ENCODE data around the gene SEZ6L2.

SEZ6L2 gene

DNA sequence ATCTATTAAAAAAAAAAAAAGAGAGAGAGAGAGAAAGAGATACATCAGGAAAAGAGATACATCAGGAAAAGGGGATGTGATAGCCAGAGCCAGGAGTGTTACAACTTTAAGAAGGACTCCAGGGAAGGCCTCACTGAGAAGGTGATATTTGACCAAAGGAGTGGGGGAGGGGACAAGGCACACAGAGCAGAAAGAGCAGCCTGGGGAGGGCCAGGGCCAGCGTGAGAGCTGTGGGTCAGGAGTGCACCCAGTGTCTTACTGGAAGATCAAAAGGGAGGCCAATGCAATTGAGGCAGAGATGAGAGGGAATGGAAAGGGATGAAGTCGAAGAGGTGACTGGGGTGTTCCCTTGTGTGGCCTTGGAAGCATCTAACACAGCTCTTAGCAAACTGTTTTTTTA lies 8.6 kb upstream of the SEZ6L2 start:
- Histone ChIP-seq H3K4me2 (0 out of 22 replicates have a peak overlapping the region, but pooled peaks of 1 of the 11 experiments have one; percentile 82), H3K9me3 (replicated peaks in 1 of 11) (no peaks in the 10 kb centered on the region), H3K9ac (no peak overlapping the region), H3K27me3 (no peaks in the 10 kb centered on the region), H3K4me3 (no peak overlapping the region), H3K36me3 (peaks cover 0 to 36% (median 13%) of the 10 kb centered on the region in 11 experiments; a peak in 15 of 22 replicates), H3K4me1 (peaks cover 16 to 45% (median 31%) of the 10 kb centered on the region in 10 experiments), H4K20me1 (peaks cover 0 to 18% (median 0%) of the 10 kb centered on the region in 11 experiments; a peak in 6 of 22 replicates), H3K27ac (peak overlapping the region in 2 of 11 experiments; percentile 19 to 32; a peak in 4 of 22 replicates)
- TF ChIP-seq Cebpa-rat (IDR thresholded peaks at IDR 0.05), result no peak

- no peak for TF ChIP-seq Cebpa-rat (IDR thresholded peaks at IDR 0.05)
- no peaks in the 10 kb centered on the region for H3K27me3 ChIP-seq
- H3K4me2 ChIP-seq, result no peak overlapping the region
- no peak overlapping the region for H3K4me3 ChIP-seq
- peaks cover 0 to 13% (median under 1%) of the 10 kb centered on the region in 11 experiments; a peak in 8 of 22 replicates for H4K20me1 ChIP-seq
- peaks cover 0 to 28% (median 11%) of the 10 kb centered on the region in 11 experiments; a peak in 14 of 22 replicates for H3K36me3 ChIP-seq
- no peak overlapping the region for H3K27ac ChIP-seq
- no peaks in the 10 kb centered on the region for H3K9me3 ChIP-seq (replicated peaks in 1 of 11)
- peaks cover 16 to 52% (median 35%) of the 10 kb centered on the region in 10 experiments for H3K4me1 ChIP-seq
- no peak overlapping the region for H3K9ac ChIP-seq
Measured at GRCh38 chr16:29906520-29907244, 7.3 kb upstream of the SEZ6L2 start.

GRCh38 chr16:29905668-29906067 lies 6.3 kb upstream of the SEZ6L2 start:
- Histone ChIP-seq H3K27ac (no peak overlapping the region), H3K4me2 (no peak overlapping the region), H3K4me3 (no peak overlapping the region), H3K27me3 (peaks cover 0 to 8% (median 0%) of the 10 kb centered on the region in 11 experiments; a peak in 4 of 22 replicates), H3K9ac (no peak overlapping the region), H4K20me1 (peaks cover 0 to 23% (median 3%) of the 10 kb centered on the region in 11 experiments; a peak in 8 of 22 replicates), H3K9me3 (replicated peaks in 1 of 11) (no peaks in the 10 kb centered on the region), H3K36me3 (peaks cover 0 to 21% (median 8%) of the 10 kb centered on the region in 11 experiments; a peak in 11 of 22 replicates), H3K4me1 (peaks cover 16 to 60% (median 42%) of the 10 kb centered on the region in 10 experiments)
- TF ChIP-seq Cebpa-rat (IDR thresholded peaks at IDR 0.05), result no peak

- Histone ChIP-seq H3K27ac (no peak overlapping the region), H3K4me3 (no peak overlapping the region)
- TF ChIP-seq Cebpa-rat (IDR thresholded peaks at IDR 0.05), result no peak
Measured at GRCh38 chr16:29904947-29905346, 5.6 kb upstream of the SEZ6L2 start.

DNA sequence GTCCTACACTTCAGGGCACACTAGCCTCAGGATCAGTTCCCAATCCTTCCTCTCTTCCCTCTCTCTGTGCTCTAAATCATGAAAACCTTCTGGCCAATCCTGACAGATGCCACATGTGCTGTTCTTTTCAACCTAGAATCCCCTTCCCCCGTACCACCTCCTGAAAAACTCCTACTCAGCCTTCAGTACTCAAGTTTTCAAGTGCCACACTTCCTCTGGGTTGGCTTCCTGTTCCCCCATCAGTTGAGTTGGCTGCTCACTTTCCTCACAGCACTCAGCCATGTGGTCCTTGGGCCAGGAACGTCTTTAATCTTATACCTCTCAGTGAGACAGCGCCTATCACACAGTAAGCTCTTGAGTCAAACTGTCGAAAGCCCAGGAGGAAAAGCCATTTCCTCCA lies 4.2 kb upstream of the SEZ6L2 start:
- Histone ChIP-seq H3K36me3 (peaks cover 0 to 17% (median 8%) of the 10 kb centered on the region in 11 experiments; a peak in 9 of 22 replicates), H3K9me3 (replicated peaks in 1 of 11) (no peaks in the 10 kb centered on the region), H3K27ac (no peak overlapping the region), H3K27me3 (peaks cover 13 to 24% (median 14%) of the 10 kb centered on the region in 11 experiments), H3K4me1 (peaks cover 7 to 44% (median 30%) of the 10 kb centered on the region in 10 experiments; a peak in 18 of 20 replicates), H4K20me1 (peaks cover 0 to 26% (median 7%) of the 10 kb centered on the region in 11 experiments; a peak in 9 of 22 replicates), H3K9ac (no peak overlapping the region), H3K4me3 (no peak overlapping the region), H3K4me2 (peak overlapping the region; percentile 20 to 68 (median 41); a peak in 21 of 22 replicates)
- no peak for TF ChIP-seq Cebpa-rat (IDR thresholded peaks at IDR 0.05)

More at GRCh38 chr16:29904947-29905346, 5.6 kb upstream of the SEZ6L2 start:
- peaks cover 0 to 10% (median under 1%) of the 10 kb centered on the region in 11 experiments; a peak in 10 of 22 replicates for H3K27me3 ChIP-seq
- H3K4me2 ChIP-seq, result no peak overlapping the region
- H3K4me1 ChIP-seq, result peaks cover 16 to 54% (median 40%) of the 10 kb centered on the region in 10 experiments
- peaks cover 0 to 17% (median 8%) of the 10 kb centered on the region in 11 experiments; a peak in 9 of 22 replicates for H3K36me3 ChIP-seq
- no peak overlapping the region for H3K9ac ChIP-seq
- peaks cover 0 to 23% (median 3%) of the 10 kb centered on the region in 11 experiments; a peak in 8 of 22 replicates for H4K20me1 ChIP-seq
- no peaks in the 10 kb centered on the region for H3K9me3 ChIP-seq (replicated peaks in 1 of 11)

- peaks cover 0 to 33% (median 7%) of the 10 kb centered on the region in 11 experiments; a peak in 9 of 22 replicates for H4K20me1 ChIP-seq
- no peak overlapping the region for H3K27ac ChIP-seq
- H3K27me3 ChIP-seq, result peaks cover 27 to 42% (median 34%) of the 10 kb centered on the region in 11 experiments
- peak overlapping the region in 9 of 11 experiments; percentile 15 to 99 (median 95); a peak in 15 of 22 replicates for H3K4me2 ChIP-seq
- no peaks in the 10 kb centered on the region for H3K9me3 ChIP-seq (replicated peaks in 1 of 11)
- H3K4me3 ChIP-seq, result peak overlapping the region in 2 of 10 experiments; percentile 67 to 69; a peak in 2 of 20 replicates
- H3K4me1 ChIP-seq, result peaks cover 7 to 37% (median 29%) of the 10 kb centered on the region in 10 experiments; a peak in 18 of 20 replicates
- H3K36me3 ChIP-seq, result peaks cover 0 to 6% (median 1%) of the 10 kb centered on the region in 11 experiments; a peak in 5 of 22 replicates
- no peak overlapping the region; a peak in 2 of 22 replicates for H3K9ac ChIP-seq
- TF ChIP-seq Cebpa-rat (IDR thresholded peaks at IDR 0.05), result no peak
Measured at GRCh38 chr16:29901607-29901945, 2.2 kb upstream of the SEZ6L2 start.

GRCh38 chr16:29900888-29901606 lies 1.7 kb upstream of the SEZ6L2 start:
- Histone ChIP-seq H3K4me3 (peak overlapping the region; percentile 55 to 76 (median 66)), H3K4me2 (peak overlapping the region; percentile 85 to 99 (median 95)), H3K36me3 (peaks cover 0 to under 1% (median 0%) of the 10 kb centered on the region in 11 experiments; a peak in 1 of 22 replicates), H3K9ac (peak overlapping the region in 10 of 11 experiments; percentile 39 to 76 (median 67); a peak in 17 of 22 replicates), H3K4me1 (peaks cover 7 to 37% (median 29%) of the 10 kb centered on the region in 10 experiments; a peak in 18 of 20 replicates), H3K9me3 (replicated peaks in 1 of 11) (no peaks in the 10 kb centered on the region), H3K27me3 (peaks cover 27 to 47% (median 37%) of the 10 kb centered on the region in 11 experiments), H3K27ac (peak overlapping the region in 5 of 11 experiments; percentile 25 to 43 (median 36); a peak in 4 of 22 replicates), H4K20me1 (peaks cover 0 to 32% (median 7%) of the 10 kb centered on the region in 11 experiments; a peak in 7 of 22 replicates)
- no peak for TF ChIP-seq Cebpa-rat (IDR thresholded peaks at IDR 0.05)

Data from BLaER1 treated with 17β-estradiol and CSF1 and Interleukin-3, amounts not matched to agents 10 nM and 100 nM (cell line).